GM11168 (cell line): Measurements from ENCODE around the gene MGAT5B.
"Not testable (repeated sequence)": the region's sequence is repeated elsewhere in the genome, so short reads cannot be mapped to it uniquely, and the experiment has no call there.

Source experiments
- in situ Hi-C: fragments of 300-500 bp; cut with MboI; formaldehyde crosslinking; loops from one replicate; pipeline ENCODE4 v1.12.0; 2022; ENCODE audit warnings: low sequenced_read_pairs; ENCODE audit not compliant: unreplicated experiment

Gene MGAT5B

GRCh38 chr17:76962858-76963257 lies 94.7 kb downstream of the MGAT5B start:
- in situ Hi-C loops = no loop called here

DNA sequence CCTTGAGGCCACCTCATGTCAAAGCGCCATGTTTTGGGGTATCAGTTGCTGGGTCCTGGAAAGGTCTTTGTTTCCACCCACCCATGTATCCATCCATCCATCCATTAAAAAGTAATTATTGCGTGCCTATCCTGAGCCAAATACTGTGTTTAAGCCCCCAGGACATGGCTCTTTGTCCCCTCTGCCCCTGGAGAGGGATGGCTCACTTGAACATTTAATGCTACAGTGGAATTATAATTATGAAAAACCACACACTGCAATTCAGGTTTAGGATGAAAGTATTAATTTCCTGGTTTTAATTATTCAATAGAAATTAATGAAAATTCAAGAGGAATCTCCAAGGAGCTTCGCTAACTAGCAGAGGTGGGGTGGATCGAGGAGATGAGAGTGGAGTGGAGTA lies 97.8 kb downstream of the MGAT5B start:
- in situ Hi-C loops = no loop called here

DNA sequence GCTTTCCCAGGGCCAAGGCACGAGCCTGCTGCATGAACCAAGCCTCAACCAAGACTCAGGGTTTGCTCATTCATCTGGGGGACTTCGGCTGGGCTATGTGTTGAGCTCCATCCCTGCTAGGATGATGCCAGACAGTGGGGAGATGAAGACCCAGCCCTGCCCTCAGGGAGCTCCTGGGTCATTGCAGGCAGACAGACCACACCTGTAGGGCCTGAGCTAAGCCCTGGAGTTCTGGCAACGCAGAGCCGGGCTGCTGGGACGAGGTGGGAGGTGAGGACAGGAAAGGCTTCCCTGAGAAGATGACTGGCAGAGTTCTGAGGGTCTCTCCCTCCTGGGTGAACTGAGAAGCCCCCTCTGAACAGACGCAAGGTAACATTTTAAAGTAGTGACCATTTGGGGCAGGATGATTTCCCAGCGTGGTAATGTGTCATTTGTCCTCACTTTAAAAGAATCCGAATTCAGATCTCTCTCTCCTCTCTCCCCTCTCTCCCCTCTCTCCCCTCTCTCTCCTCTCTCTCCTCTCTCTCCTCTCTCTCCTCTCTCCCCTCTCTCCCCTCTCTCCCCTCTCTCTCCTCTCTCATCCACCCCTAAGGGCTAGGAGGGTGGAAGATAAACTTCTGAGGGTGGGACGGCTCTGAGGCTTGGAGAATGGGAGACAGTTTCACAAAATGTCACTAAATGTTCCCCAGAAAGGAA lies 98.4 kb downstream of the MGAT5B start:
- in situ Hi-C loops = no loop called here

GRCh38 chr17:76967762-76968161 lies 99.6 kb downstream of the MGAT5B start:
- in situ Hi-C loops = no loop called here

- in situ Hi-C loops = no loop called here
Observed at GRCh38 chr17:76968707-76969597, 100.7 kb downstream of the MGAT5B start.

- in situ Hi-C loops = no loop called here
Observed at GRCh38 chr17:76969598-76970172, 101.5 kb downstream of the MGAT5B start.

DNA sequence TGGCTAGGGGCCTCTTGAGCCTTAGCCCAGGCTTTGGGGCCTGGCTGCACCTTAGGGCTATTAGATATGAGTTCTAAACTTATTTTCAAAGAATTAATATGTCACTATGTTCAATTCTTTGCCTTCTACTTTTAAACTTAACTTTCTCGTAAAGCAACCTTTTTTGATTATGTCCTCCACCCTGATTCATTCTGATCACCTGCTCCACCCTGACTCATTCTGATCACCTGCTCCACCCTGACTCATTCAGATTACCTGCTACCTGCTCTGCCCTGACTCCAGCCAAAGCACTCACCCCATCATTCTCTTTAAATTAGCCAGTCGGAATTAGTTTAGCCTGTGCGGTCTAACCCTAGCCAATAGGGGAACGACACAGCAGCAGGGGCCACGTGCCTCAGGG lies 102.0 kb downstream of the MGAT5B start:
- in situ Hi-C loops = not testable (repeated sequence)

DNA sequence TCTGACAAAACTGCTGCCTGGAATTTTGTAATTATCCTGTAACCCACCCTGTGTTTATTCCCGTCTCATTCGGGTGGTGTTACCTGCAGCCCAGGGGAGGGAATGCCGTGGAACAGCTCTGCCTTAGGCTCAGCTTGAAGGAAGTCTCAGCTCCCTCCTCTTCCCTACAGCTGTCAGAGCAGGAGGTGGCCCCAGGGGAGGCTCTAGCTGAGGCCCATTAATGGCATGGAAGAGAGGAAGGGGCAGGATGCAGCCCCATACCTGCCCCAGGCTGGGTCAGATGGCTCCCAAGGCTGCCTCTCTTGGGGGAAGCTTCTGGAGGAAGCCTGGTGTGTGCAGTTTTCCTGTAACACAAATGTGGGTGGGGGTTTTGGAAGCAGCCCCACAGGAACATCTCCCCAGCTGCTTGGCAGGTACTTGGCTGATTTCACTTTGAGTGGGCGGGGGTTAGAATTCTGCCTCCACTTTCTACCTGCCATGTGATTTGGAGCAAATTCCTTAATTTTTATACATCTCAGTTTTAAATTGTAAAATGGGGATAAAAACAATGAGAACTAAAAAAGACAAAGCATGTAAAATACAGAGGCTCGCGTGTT lies 103.9 kb downstream of the MGAT5B start:
- in situ Hi-C loops = no loop called here

DNA sequence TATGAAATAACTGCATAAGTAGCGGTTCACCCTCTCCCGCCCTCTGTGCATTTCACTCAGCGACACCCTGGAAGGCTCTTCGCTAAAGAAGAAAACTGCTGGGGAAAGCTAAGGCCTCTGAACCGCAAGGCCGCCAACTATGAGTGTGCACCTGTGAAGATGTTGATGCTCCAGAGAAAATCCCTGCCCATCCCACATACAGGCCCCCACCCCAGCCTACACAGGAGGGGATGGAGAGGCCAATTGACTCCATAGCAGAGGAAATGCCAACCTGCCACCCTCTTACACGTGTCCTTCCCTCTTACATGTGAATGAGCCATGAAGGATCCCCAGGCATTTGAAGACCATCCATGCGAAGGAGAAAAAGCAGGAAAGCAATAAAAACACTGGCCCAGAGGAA lies 104.8 kb downstream of the MGAT5B start:
- in situ Hi-C loops = no loop called here

GRCh38 chr17:76974721-76975120 lies 106.5 kb downstream of the MGAT5B start:
- in situ Hi-C loops = no loop called here

DNA sequence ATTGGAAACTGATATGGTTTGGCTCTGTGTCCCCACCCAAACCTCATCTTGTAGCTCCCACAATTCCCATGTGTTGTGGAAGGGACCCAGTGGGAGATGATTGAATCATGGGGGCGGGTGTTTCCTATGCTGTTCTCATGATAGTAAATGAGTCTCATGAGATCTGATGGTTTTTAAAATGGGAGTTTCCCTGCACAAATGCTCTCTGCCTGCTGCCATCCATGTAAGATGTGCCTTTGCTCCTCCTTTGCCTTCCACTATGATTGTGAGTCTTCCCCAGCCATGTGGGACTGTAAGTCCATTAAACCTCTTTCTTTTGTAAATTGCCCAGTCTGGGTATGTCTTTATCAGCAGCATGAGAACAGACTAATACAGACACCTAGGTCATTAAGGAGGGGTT lies 109.8 kb downstream of the MGAT5B start:
- in situ Hi-C loops = not testable (repeated sequence)

GRCh38 chr17:76981545-76982295 lies 113.5 kb downstream of the MGAT5B start:
- in situ Hi-C loops = no loop called here

GRCh38 chr17:76982408-76983074 lies 114.3 kb downstream of the MGAT5B start:
- in situ Hi-C loops = no loop called here

DNA sequence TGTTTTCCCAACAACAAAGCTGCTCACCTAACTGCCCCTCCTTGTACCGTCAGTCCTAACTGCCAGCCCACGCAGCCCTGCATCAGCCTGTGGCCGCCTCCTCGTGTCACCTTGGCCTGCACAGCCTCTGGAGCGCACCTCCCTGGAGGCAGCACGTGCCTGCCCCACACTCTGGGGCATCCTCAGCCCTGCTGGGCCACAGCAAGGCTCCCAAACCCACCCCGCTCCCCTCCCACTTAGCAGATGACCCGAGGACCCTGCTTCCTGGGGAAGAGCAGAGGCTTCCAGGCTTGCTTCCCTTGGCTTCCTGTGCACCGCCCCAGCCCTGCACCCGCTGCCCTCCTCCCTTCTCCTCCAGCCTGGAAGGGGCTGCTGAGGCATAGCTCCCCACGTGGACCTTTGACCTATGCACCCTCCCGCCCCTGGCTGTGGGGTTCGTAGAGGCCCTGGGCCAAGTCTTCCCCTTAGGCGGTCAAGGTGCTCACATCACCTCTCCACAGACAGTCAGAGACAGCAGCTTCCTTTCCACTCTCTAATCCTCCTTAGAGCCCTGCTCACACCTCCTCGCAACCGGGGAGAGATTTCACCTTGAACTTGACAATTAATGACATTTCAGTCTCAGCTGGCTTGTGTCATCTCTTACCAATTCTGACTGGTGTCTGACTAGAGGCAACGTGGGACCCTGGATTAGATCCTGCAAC lies 115.0 kb downstream of the MGAT5B start:
- in situ Hi-C loops = no loop called here

DNA sequence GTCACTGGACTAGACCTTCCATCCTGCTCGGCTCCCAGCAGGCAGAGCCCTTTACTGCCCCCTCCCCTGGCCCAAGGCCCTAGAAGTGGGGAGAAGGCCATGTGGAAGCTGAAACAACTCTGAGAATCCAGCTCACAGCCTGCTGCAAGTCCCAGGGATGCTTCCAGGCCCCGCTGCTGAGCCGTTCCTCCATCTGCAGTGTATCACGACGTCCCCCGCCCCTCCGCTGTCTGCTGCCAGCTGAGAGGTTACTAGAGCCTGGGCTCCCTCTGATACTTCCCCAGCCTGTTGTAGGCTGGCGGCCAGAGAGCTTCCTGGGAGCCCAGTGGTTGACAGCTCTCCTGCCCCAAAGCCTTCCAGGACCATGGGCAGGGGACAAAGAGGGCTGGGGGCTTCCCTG lies 118.2 kb downstream of the MGAT5B start:
- in situ Hi-C loops = no loop called here

DNA sequence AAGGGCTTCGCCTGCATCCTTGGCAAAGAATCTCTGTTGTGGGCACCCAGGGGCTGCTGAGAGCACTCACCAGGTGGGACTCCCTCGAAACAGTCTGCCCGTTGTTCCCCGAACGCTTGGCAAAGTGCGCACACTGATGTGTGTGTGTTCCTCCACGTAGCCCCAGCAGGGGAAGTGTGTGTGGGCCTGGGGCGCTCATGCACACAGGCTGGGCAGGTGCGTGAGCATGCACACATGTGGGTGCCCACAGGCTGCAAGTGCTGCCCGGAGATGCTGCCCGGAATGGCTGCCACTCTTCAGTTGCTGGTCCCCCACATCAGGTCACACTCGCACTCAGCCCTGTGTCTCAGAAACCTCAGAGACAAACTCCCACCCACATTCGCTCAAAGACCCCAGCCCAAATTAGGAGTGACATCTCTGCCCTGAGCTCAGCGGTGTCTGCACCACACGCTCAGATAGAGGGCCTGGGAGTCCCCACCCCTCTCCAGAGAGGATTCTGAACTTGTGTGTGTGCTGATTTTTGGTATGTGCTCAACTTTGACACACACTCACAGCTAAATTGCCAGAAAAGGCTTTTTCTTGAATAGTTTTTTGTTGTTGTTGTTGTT lies 119.4 kb downstream of the MGAT5B start:
- in situ Hi-C loops = no loop called here

GRCh38 chr17:76988796-76989195 lies 120.6 kb downstream of the MGAT5B start:
- in situ Hi-C loops = no loop called here

DNA sequence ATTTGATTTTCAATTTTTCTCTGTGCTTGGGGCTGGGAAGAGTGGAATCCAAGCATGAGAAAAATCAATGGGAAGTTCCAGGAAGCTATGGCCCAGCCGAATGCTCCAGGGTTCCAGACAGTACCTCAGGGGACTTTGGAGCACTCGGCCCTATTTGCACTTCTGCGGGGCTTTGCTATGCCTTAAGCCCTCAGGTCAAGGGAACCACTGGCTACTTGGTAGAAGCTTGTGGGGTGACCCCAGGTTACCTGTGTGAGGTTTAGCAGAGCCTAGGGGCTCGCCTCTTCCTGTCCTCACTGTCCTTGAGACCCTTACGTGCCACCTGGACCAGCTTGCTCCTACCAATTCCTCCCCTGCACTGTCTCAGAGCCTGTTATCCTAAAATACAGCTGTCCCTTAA lies 121.3 kb downstream of the MGAT5B start:
- in situ Hi-C loops = no loop called here

DNA sequence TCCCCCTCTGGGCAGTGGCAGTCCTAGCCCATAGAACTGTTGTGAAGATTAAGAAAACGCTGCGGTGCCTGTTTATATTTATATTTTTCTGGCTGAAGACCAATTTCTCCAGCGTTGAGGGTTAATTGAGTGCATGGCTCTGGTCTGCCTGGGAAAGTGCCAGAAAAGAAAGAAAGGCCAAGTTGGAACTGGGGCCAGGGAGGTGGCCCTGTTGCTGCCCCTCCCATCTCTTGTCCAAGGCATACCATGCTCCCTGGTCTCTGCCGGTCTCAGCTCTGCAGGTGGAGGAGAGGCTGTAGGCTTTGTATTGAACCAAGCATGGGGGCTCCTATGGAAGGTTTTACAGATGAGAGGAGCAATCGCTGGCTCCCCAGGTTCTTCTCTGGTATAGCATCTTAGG lies 124.7 kb downstream of the MGAT5B start:
- in situ Hi-C loops = no loop called here
